ENCODE measurements around the gene GBA2. TPM values are rescaled to one million over a fixed set of nuclear protein-coding genes. Genes with fewer than 3 reads are reported as not detected.

GBA2 gene
- total RNA-seq, 1 donor from 2014 or later, result 52.1 TPM

DNA sequence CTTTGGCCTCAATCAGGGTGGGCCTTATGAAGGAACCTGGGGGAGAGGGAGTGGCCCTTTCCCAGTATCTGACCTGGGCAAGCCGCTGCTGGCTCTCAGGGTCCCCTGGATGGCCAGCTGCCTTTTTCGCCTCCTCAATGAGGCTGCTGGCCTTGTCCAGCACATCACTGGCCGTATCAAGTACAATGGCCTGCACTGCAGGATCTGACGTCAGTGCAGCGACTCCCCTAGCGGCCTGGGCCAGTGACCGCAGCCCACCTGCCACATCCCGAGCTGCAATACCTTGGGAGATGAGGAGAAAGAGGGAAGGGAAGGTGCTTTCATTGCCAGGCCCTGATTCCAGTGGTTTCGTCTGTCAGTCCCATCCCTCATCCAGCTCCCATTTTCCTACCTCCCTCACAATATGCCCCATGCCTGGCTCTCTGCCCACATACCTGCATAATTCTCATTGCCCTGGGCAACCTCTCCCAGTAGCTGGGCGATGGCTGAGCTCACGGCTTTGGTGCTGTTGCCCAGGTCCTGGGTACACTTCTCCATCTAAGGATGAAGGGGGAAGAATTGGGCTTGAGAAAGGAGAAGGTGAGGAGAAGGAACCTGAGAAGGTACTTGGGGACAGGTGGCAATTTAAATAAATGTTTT is 36.1 kb downstream of the GBA2 start:
- Mint-ChIP-seq H3K4me1 (ENCODE audit: low read depth) (no peaks in the 10 kb centered on the region), H3K27ac (ENCODE audit: unreplicated experiment) (no peak overlapping the region)

DNA sequence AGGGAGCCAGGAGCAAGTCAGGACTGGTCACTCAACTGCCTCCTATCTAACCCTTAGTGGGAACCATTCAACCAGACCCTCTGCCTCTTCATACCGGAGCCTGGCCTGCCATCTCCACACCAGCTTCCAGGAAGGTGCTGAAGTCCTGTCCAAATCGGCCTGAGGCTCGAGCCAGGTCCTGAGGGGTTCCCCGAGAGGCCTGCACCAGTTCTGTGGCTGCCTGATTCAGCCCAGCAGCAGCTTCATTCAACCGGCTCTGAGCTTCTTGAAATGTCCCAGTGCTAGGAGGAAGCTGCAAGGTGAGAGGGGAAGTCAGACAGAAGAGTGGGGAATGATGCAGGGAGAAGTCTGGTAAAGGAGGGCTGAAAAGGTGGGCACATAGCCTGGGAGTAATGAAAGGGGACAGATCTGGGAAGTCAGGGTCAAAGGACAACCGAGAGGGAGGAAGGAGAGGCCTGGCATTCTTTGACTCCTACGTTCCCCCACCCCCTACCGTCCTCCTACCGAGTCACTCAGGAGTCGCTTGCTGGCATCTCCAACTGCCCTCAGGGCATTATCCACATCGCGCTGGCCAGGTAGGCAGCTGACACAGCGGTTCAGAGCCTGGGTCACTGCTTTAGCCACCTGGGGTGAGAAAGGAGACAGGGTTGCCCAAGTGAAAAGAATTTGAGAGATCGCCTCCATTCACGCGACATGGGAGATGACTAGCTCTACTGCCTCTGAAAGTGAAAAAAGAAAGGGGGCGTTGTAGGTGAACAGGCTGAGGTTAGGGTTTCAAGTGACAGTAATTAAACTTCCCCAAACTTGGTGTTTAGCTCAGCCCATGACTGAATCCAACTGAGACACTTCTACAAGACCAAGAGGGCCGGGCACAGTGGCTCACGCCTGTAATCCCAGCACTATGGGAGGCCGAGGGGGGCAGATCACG is 37.3 kb downstream of the GBA2 start:
- no peaks in the 10 kb centered on the region for H3K9me3 Mint-ChIP-seq (ENCODE audit: low read depth)
- no peaks in the 10 kb centered on the region for H3K4me1 Mint-ChIP-seq (ENCODE audit: low read depth)
- peak overlapping the region; percentile 12 for H3K27ac Mint-ChIP-seq (ENCODE audit: unreplicated experiment)
- no peaks in the 10 kb centered on the region for H3K27me3 Mint-ChIP-seq (ENCODE audit: low read depth)
- no peak overlapping the region for H3K4me3 Mint-ChIP-seq (ENCODE audit: unreplicated experiment)
- DNase-seq (ENCODE audit: low spot score), result no peak
- peaks cover 70% of the 10 kb centered on the region for H3K36me3 Mint-ChIP-seq (ENCODE audit: low read depth)
- TF ChIP-seq, protein P1, sequence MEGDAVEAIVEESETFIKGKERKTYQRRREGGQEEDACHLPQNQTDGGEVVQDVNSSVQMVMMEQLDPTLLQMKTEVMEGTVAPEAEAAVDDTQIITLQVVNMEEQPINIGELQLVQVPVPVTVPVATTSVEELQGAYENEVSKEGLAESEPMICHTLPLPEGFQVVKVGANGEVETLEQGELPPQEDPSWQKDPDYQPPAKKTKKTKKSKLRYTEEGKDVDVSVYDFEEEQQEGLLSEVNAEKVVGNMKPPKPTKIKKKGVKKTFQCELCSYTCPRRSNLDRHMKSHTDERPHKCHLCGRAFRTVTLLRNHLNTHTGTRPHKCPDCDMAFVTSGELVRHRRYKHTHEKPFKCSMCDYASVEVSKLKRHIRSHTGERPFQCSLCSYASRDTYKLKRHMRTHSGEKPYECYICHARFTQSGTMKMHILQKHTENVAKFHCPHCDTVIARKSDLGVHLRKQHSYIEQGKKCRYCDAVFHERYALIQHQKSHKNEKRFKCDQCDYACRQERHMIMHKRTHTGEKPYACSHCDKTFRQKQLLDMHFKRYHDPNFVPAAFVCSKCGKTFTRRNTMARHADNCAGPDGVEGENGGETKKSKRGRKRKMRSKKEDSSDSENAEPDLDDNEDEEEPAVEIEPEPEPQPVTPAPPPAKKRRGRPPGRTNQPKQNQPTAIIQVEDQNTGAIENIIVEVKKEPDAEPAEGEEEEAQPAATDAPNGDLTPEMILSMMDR (IDR thresholded peaks at IDR 0.05), result no peak

More for the DNA sequence above, 36.1 kb downstream of the GBA2 start:
- Mint-ChIP-seq H3K36me3 (ENCODE audit: low read depth) (peaks cover 67% of the 10 kb centered on the region), H3K4me3 (ENCODE audit: unreplicated experiment) (no peak overlapping the region), H3K27me3 (ENCODE audit: low read depth) (no peaks in the 10 kb centered on the region), H3K9me3 (ENCODE audit: low read depth) (no peaks in the 10 kb centered on the region)
- TF ChIP-seq, protein P1 (IDR thresholded peaks at IDR 0.05), result no peak
- DNase-seq (ENCODE audit: low spot score), result no peak

DNA sequence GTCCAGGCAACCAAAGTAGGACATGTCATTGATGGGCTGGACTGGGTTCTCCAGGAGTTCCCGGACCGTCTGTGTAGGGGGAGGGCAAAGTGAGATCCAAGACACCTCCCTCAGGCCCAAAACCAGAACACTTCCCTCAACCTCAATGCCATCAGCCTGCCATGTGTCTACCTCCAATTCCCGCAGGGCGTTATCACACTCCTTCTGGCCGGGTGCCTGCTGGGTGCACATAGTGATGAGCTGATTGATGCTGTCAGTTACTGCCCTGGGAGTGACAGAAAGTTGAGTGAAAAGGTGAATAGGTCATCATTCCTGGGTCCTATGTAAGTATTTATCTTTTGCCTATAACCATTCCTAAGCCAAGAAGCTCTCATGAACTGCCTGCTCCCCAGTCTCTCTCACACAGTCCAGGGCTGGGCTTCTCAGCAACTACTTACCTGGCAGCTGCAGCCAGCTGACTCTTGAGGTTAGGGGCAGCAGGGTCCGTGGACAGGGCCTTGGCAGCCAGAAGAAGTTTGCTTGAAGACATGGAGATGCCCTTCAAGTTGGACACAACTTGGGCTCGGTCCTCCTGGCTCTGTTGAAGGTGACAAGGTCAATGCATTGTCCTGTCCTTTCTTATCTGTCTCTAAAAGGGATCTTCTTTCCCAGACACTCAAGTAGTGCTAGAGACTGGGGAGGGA is 38.1 kb downstream of the GBA2 start:
- DNase-seq (ENCODE audit: low spot score), result no peak
- Mint-ChIP-seq H3K9me3 (ENCODE audit: low read depth) (no peaks in the 10 kb centered on the region), H3K36me3 (ENCODE audit: low read depth) (peaks cover 67% of the 10 kb centered on the region), H3K27me3 (ENCODE audit: low read depth) (no peaks in the 10 kb centered on the region), H3K4me1 (ENCODE audit: low read depth) (no peaks in the 10 kb centered on the region), H3K4me3 (ENCODE audit: unreplicated experiment) (no peak overlapping the region), H3K27ac (ENCODE audit: unreplicated experiment) (no peak overlapping the region)
- TF ChIP-seq, protein P1 (IDR thresholded peaks at IDR 0.05), result no peak

DNA sequence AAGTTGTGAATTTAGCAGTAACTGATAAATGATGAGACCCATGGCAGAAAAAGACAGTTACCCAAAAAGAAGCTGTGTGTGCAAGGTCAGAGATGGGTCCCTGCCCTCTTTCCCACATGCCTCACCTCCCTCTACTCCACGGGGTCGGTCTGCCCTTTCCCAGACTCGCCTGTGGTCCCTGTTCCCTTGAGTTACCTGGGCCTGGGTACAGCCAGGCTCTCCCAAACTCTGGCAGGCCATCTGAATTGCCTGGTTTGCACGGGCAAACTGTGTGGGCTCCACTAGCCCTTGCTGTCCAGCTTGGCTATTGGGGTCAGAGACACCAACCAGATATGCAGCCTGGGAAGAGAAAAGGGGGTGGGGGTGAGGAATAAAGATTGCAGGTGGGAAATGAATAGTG is 40.9 kb downstream of the GBA2 start:
- H3K4me3 Mint-ChIP-seq (ENCODE audit: unreplicated experiment), result no peak overlapping the region
- no peak for DNase-seq (ENCODE audit: low spot score)
- H3K27me3 Mint-ChIP-seq (ENCODE audit: low read depth), result no peaks in the 10 kb centered on the region
- TF ChIP-seq, protein P1 (IDR thresholded peaks at IDR 0.05), result no peak
- peaks cover 71% of the 10 kb centered on the region for H3K36me3 Mint-ChIP-seq (ENCODE audit: low read depth)
- H3K27ac Mint-ChIP-seq (ENCODE audit: unreplicated experiment), result peak overlapping the region; percentile 64
- H3K4me1 Mint-ChIP-seq (ENCODE audit: low read depth), result no peaks in the 10 kb centered on the region
- no peaks in the 10 kb centered on the region for H3K9me3 Mint-ChIP-seq (ENCODE audit: low read depth)

- TF ChIP-seq, protein P1 (IDR thresholded peaks at IDR 0.05), result no peak
- Mint-ChIP-seq H3K4me1 (ENCODE audit: low read depth) (no peaks in the 10 kb centered on the region), H3K9me3 (ENCODE audit: low read depth) (no peaks in the 10 kb centered on the region), H3K4me3 (ENCODE audit: unreplicated experiment) (no peak overlapping the region), H3K27ac (ENCODE audit: unreplicated experiment) (peak overlapping the region; percentile 75), H3K36me3 (ENCODE audit: low read depth) (peaks cover 71% of the 10 kb centered on the region), H3K27me3 (ENCODE audit: low read depth) (no peaks in the 10 kb centered on the region)
- DNase-seq (ENCODE audit: low spot score), result no peak
Measured at GRCh38 chr9:35706951-35707350, 42.1 kb downstream of the GBA2 start.

All from chondrocyte (in vitro differentiated cells).